ENCODE measurements around the gene TMCC2. TPM values are rescaled to one million over a fixed set of nuclear protein-coding genes. Genes with fewer than 3 reads are reported as not detected.
A peak's percentile ranks its signal among the peaks of the same experiment; 100 is the strongest.

The TMCC2 gene
- total and polyA plus RNA-seq, 2 of the 4 experiments (the other 2 are of a cell fraction): 2.0 to 4.2 TPM

DNA sequence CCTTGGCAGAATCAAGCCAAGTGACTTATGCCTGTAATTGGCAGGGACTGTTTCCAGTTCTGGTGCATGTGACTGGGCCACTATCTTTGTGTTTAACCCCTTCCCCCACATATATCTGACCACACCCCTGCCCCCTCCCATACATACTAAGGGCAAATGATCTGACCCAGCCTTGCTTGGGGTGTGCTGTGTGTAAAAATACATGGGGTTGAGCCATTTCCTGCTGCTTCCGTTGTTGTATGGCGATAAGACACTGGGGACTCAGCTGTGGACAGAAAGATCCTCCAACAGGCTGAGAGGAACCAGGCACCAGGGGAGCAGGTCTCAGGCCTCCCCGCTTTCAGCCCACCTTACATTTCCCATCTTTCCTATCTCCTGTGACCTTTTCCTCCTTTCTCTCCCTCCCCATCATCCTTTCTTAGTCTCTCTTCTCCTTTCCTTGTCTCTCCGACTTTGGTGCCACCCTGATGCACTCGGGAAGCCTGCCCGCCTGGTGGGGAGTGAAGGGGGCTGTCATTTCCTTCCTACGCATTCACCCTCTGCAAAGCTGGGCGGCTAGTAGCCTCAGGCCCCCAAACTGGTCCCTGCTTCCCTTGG is 39.7 kb downstream of the TMCC2 start:
- Histone ChIP-seq H3K79me1 (ENCODE audit: low read depth in 1 of 2, low read length in 2 of 2) (peaks cover 0 to 10% of the 10 kb centered on the region in 2 experiments; a peak in 1 of 4 replicates), H3K14ac (replicated peaks; ENCODE audit: low read depth, low read length) (no peak overlapping the region; the same call in 1 of the 2 replicates), H2AFZ (replicated peaks; ENCODE audit: low read length, poor library complexity) (peak overlapping the region; percentile 37), H3K4me1 (ENCODE audit: control insufficient read depth, insufficient read depth, low read length) (peaks cover 20% of the 10 kb centered on the region), H2BK120ac (ENCODE audit: low read depth, low read length) (no peak overlapping the region), H3K4ac (ENCODE audit: low read depth, low read length) (no peak overlapping the region), H3K4me2 (ENCODE audit: low read depth, low read length) (no peak overlapping the region), H4K8ac (ENCODE audit: low read depth in 2 of 2, low read length in 2 of 2) (no peak overlapping the region), H2BK5ac (ENCODE audit: low read depth, low read length, poor library complexity, severe bottlenecking) (no peak overlapping the region), H3K56ac (ENCODE audit: extremely low read depth, insufficient read depth, low read length) (no peak overlapping the region), H3K9me3 (ENCODE audit: control insufficient read depth, insufficient read depth, low read length) (no peaks in the 10 kb centered on the region), H3K27me3 (ENCODE audit: control insufficient read depth, insufficient read depth, low read length) (no peaks in the 10 kb centered on the region), H3K18ac (ENCODE audit: low read depth, low read length) (no peak overlapping the region), H4K91ac (ENCODE audit: insufficient read depth, low read depth, low read length) (no peak overlapping the region), H3K9ac (ENCODE audit: low read depth, low read length) (no peak overlapping the region), H3K23ac (ENCODE audit: low read depth, low read length) (no peak overlapping the region), H3K4me3 (ENCODE audit: insufficient read depth, low read depth, low read length) (no peak overlapping the region), H3K36me3 (ENCODE audit: control insufficient read depth, insufficient read depth, low read length) (peaks cover 2% of the 10 kb centered on the region; the same call in 1 of the 2 replicates), H2BK15ac (ENCODE audit: low read depth, low read length) (no peak overlapping the region; the same call in 2 of the 3 replicates), H2AK9ac (replicated peaks; ENCODE audit: low read depth, low read length, poor library complexity) (peak overlapping the region; percentile 67), H4K20me1 (ENCODE audit: insufficient read depth, low read length) (no peaks in the 10 kb centered on the region), H2AK5ac (ENCODE audit: low read depth, low read length) (peak overlapping the region; percentile 59; the same call in 1 of the 2 replicates), H3K9me1 (ENCODE audit: insufficient read depth, low read length) (peaks cover 19% of the 10 kb centered on the region), H3K27ac (ENCODE audit: insufficient read depth, low read length) (no peak overlapping the region), H2BK20ac (ENCODE audit: low read depth, low read length) (no peak overlapping the region), H4K5ac (ENCODE audit: low read depth, low read length) (no peak overlapping the region)
- intact Hi-C loops (cut with micrococcal nuclease): no loop called here
- ChIA-PET POLR2A (ENCODE audit: unreplicated experiment) (no interaction called here), CTCF (no interaction called here)
- 100% methylated on average over 1 of the region's 8 CpGs; no CpG with 5 or more reads in 1 of the 2 experiments for WGBS, 2 experiments (ENCODE audit: extremely low coverage in 2 of 2, insufficient read length in 1 of 2)
- in situ Hi-C loops (cut with MboI; ENCODE audit: low sequenced_read_pairs): loop anchor here (25.0 kb wide), 1 partner anchor 455 kb away; no protein-coding TSS in a partner anchor
- no peak for ATAC-seq (ENCODE audit: low read depth)
- BruUV-seq (replicated peaks): no TSS peak
- dilution Hi-C loops (cut with HindIII; ENCODE audit: low sequenced_read_pairs, unreplicated experiment): no loop called here
- no peak for DNase-seq
- TF ChIP-seq RCOR1 (IDR thresholded peaks at IDR 0.05; ENCODE audit: insufficient replicate concordance, low read length): no peak
- no peak for TF ChIP-seq CTCF (conservative IDR thresholded peaks at IDR 0.05; ENCODE audit: low read depth, low read length)
- TF ChIP-seq SMC3 (IDR thresholded peaks at IDR 0.05; ENCODE audit: low read depth, low read length): no peak
- TF ChIP-seq, protein P1, sequence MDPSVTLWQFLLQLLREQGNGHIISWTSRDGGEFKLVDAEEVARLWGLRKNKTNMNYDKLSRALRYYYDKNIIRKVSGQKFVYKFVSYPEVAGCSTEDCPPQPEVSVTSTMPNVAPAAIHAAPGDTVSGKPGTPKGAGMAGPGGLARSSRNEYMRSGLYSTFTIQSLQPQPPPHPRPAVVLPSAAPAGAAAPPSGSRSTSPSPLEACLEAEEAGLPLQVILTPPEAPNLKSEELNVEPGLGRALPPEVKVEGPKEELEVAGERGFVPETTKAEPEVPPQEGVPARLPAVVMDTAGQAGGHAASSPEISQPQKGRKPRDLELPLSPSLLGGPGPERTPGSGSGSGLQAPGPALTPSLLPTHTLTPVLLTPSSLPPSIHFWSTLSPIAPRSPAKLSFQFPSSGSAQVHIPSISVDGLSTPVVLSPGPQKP (IDR thresholded peaks at IDR 0.05; ENCODE audit: borderline replicate concordance, low read depth, low read length): no peak
- no peak for TF ChIP-seq MAZ (IDR thresholded peaks at IDR 0.05; ENCODE audit: borderline replicate concordance, low read depth, low read length)
- TF ChIP-seq FOS (IDR thresholded peaks at IDR 0.05; ENCODE audit: low read depth, low read length): no peak
- no peak for TF ChIP-seq NFE2L2 (IDR thresholded peaks at IDR 0.05; ENCODE audit: low read depth, low read length)
- TF ChIP-seq, protein P2, sequence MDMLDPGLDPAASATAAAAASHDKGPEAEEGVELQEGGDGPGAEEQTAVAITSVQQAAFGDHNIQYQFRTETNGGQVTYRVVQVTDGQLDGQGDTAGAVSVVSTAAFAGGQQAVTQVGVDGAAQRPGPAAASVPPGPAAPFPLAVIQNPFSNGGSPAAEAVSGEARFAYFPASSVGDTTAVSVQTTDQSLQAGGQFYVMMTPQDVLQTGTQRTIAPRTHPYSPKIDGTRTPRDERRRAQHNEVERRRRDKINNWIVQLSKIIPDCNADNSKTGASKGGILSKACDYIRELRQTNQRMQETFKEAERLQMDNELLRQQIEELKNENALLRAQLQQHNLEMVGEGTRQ (IDR thresholded peaks at IDR 0.05; ENCODE audit: low read depth, low read length): no peak
- no peak for TF ChIP-seq CHD1 (IDR thresholded peaks at IDR 0.05; ENCODE audit: low read depth, low read length)
- TF ChIP-seq RAD21 (IDR thresholded peaks at IDR 0.05; ENCODE audit: low read length): no peak
- no peak for TF ChIP-seq BHLHE40 (IDR thresholded peaks at IDR 0.05; ENCODE audit: low read depth, low read length)
- no peak for TF ChIP-seq MAFK (IDR thresholded peaks at IDR 0.05; ENCODE audit: low read depth, low read length)
